ENCODE results near the gene DYNLRB2. TPM values are rescaled to one million over a fixed set of nuclear protein-coding genes. Genes with fewer than 3 reads are reported as not detected.

The DYNLRB2 gene
- total RNA-seq, 2 experiments from 2014 or later: 0.31 TPM; not detected in 1

DNA sequence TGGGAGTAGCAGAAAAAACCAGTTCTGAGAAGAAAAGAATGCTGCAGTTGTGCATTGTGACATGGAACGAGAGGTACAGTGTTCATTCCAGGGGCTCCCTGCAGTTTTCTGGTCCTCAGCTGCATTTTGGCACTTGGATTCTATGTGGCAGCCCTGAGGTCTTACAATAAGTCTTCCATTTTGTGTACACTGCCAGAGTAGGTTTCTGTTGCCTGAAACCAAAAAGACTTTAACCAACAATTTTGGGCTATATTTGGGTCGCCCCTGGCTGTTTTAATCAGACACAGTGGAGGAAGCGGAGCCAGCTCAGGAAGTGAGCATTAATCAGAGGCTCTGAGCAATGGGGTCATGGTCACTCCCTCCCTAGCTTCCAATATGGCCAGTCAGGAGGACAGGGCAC is 15.7 kb downstream of the DYNLRB2 start:
- no peak overlapping the region for H3K4me3 ChIP-seq (ENCODE audit: low read length)
- H3K27me3 Mint-ChIP-seq: no peaks in the 10 kb centered on the region
- no peaks in the 10 kb centered on the region for H3K36me3 Mint-ChIP-seq (ENCODE audit: low read depth)
- H3K27ac ChIP-seq (ENCODE audit: low read depth in 1 of 2, low read length in 2 of 2): no peak overlapping the region
- no peak overlapping the region for H3K27ac Mint-ChIP-seq
- no peak for TF ChIP-seq CTCF (IDR thresholded peaks at IDR 0.05)
- no peaks in the 10 kb centered on the region for H3K27me3 ChIP-seq (ENCODE audit: control insufficient read depth in 1 of 2, insufficient read depth in 2 of 2, low read length in 2 of 2)
- ChIA-PET CTCF (interaction anchor here (1.4 kb wide), 1 partner anchor 24 kb away, joined by 3 read pairs; no protein-coding TSS in a partner anchor), POLR2A (no interaction called here)
- no peaks in the 10 kb centered on the region for H3K4me1 ChIP-seq (ENCODE audit: insufficient read depth, low read length)
- no peaks in the 10 kb centered on the region for H3K9me3 Mint-ChIP-seq
- ATAC-seq (ENCODE audit: poor library complexity) (no peak), DNase-seq (no peak)
- intact Hi-C loops (cut with DNase I, micrococcal nuclease): no loop called here
- H3K36me3 ChIP-seq (ENCODE audit: insufficient read depth, low read length): no peaks in the 10 kb centered on the region
- H3K4me3 Mint-ChIP-seq: no peak overlapping the region
- H3K9me3 ChIP-seq (ENCODE audit: control insufficient read depth in 1 of 2, insufficient read depth in 1 of 2, low read length in 2 of 2): no peaks in the 10 kb centered on the region
- H3K4me1 Mint-ChIP-seq (ENCODE audit: low read depth): peaks cover 10% of the 10 kb centered on the region

GRCh38 chr16:80557037-80557436 is 16.2 kb downstream of the DYNLRB2 start:
- Histone ChIP-seq H3K4me3 (ENCODE audit: low read length) (no peak overlapping the region), H3K4me1 (ENCODE audit: insufficient read depth, low read length) (no peaks in the 10 kb centered on the region), H3K36me3 (ENCODE audit: insufficient read depth, low read length) (no peaks in the 10 kb centered on the region), H3K27me3 (ENCODE audit: control insufficient read depth in 1 of 2, insufficient read depth in 2 of 2, low read length in 2 of 2) (no peaks in the 10 kb centered on the region), H3K27ac (ENCODE audit: low read depth in 1 of 2, low read length in 2 of 2) (no peak overlapping the region), H3K9me3 (ENCODE audit: control insufficient read depth in 1 of 2, insufficient read depth in 1 of 2, low read length in 2 of 2) (no peaks in the 10 kb centered on the region)
- intact Hi-C loops (cut with DNase I, micrococcal nuclease): no loop called here
- Mint-ChIP-seq H3K4me3 (no peak overlapping the region), H3K4me1 (ENCODE audit: low read depth) (peaks cover 14% of the 10 kb centered on the region), H3K27ac (no peak overlapping the region), H3K9me3 (no peaks in the 10 kb centered on the region), H3K36me3 (ENCODE audit: low read depth) (no peaks in the 10 kb centered on the region), H3K27me3 (no peaks in the 10 kb centered on the region)
- ATAC-seq (ENCODE audit: poor library complexity): no peak
- TF ChIP-seq CTCF (IDR thresholded peaks at IDR 0.05): no peak
- ChIA-PET POLR2A (no interaction called here), CTCF (interaction anchor here (1.4 kb wide), 1 partner anchor 23 kb away, joined by 3 read pairs; no protein-coding TSS in a partner anchor)
- no peak for DNase-seq

DNA sequence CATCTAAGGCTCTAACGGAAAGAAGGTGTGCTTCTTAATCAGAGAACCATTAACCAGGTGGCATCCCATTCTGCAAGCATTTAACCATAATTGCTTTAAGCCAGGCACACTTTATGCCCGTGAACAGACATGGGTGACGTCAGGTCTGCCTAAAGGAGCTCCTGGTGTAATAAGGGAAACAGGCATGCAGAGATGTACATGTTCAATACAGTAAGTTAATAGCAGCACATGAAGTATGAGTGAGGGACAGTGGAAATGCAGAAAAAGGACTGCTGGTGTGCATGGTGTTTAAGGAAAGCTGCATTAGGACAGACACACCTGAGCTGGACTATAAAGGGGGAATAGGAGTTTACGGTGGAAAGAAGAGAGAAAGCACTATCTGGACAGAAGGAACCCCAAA is 18.6 kb downstream of the DYNLRB2 start:
- ATAC-seq (ENCODE audit: poor library complexity) (no peak), DNase-seq (no peak)
- no peak for TF ChIP-seq CTCF (IDR thresholded peaks at IDR 0.05)
- Mint-ChIP-seq H3K36me3 (ENCODE audit: low read depth) (no peaks in the 10 kb centered on the region), H3K27me3 (no peaks in the 10 kb centered on the region), H3K4me3 (no peak overlapping the region), H3K27ac (no peak overlapping the region), H3K9me3 (no peaks in the 10 kb centered on the region), H3K4me1 (ENCODE audit: low read depth) (peaks cover 13% of the 10 kb centered on the region)
- H3K4me3 ChIP-seq (ENCODE audit: low read length): no peak overlapping the region
- H3K9me3 ChIP-seq (ENCODE audit: control insufficient read depth in 1 of 2, insufficient read depth in 1 of 2, low read length in 2 of 2): no peaks in the 10 kb centered on the region
- ChIA-PET CTCF (no interaction called here), POLR2A (no interaction called here)
- intact Hi-C loops (cut with DNase I, micrococcal nuclease): no loop called here
- no peaks in the 10 kb centered on the region for H3K36me3 ChIP-seq (ENCODE audit: insufficient read depth, low read length)
- peaks cover 7% of the 10 kb centered on the region for H3K4me1 ChIP-seq (ENCODE audit: insufficient read depth, low read length)
- no peak overlapping the region for H3K27ac ChIP-seq (ENCODE audit: low read depth in 1 of 2, low read length in 2 of 2)
- H3K27me3 ChIP-seq (ENCODE audit: control insufficient read depth in 1 of 2, insufficient read depth in 2 of 2, low read length in 2 of 2): no peaks in the 10 kb centered on the region
